Measurements from ENCODE around the gene CLDN6.

Gene CLDN6

DNA sequence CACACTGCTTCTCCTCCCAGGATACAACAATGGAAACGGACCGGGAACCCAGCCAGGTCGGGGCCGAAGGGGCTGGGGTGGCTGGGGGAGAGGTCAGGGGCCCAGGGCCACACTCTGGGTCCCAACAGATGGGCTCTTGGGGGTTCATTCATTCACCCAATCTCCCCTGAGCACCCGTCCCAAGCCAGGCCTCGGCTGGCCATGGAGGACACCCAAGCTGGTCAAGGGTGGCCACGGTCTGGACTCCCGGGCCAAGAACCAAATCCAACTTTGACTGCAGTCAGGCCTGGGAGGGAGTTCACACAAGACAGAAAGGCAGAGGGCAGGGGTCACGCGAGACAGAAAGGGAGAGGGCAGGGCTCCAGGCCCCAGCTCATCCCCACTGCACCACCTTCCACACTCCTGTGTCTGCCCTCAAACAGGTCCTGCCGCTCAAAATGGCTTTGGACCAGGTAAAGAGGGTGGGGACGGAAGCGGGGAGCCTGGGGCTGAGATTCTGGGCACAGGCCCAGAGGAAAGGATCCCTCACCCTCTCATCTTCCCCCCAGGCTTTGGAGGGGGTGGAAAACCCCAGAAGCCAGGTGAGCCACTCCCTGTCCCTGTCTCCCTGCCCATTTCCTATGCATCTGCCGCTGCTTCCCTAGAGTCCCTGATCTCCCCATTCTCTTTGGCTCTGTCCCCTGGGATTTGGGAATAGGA is 25.5 kb downstream of the CLDN6 start:
- no peak for DNase-seq (ENCODE audit: extremely low read depth, low read depth)
- H3K4me3 ChIP-seq (replicated peaks; ENCODE audit: low read depth, low read length): no peak overlapping the region
- TF ChIP-seq, protein P1, sequence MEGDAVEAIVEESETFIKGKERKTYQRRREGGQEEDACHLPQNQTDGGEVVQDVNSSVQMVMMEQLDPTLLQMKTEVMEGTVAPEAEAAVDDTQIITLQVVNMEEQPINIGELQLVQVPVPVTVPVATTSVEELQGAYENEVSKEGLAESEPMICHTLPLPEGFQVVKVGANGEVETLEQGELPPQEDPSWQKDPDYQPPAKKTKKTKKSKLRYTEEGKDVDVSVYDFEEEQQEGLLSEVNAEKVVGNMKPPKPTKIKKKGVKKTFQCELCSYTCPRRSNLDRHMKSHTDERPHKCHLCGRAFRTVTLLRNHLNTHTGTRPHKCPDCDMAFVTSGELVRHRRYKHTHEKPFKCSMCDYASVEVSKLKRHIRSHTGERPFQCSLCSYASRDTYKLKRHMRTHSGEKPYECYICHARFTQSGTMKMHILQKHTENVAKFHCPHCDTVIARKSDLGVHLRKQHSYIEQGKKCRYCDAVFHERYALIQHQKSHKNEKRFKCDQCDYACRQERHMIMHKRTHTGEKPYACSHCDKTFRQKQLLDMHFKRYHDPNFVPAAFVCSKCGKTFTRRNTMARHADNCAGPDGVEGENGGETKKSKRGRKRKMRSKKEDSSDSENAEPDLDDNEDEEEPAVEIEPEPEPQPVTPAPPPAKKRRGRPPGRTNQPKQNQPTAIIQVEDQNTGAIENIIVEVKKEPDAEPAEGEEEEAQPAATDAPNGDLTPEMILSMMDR (IDR thresholded peaks at IDR 0.05; ENCODE audit: low read depth, low read length, missing control alignments): no peak

DNA sequence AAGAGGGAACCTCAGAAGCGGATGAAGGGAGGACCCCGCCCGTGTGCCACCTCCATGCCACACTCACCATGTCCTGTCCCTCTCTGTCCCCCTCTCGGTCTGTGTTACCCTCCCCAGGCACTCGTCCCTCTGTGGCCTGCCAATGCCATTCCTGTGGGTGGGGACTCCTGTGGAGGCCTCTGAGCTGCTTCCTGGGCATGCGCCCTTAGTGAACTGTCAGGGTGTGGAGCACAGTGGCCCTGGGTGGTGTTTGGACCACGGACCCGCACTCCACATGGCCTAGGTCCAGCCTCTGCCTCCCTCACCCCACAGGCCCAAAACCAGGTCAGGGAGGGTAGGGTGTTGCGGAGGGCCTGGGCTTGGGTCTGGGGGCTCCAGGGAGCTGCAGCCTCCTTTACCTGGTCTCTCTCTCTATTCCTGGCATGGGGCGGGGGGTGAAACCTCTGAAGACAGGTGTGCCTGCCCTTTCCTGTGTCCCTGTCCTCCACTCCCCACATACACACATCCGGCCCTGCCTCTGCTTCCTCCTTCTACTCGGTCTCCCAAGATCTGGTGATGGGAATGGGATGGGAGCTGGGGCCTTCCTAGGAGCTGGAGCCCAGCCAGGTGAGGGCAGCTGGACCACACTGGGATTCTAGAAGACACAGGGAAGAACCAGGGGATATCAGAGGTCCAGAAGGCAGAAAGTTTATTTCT is 26.3 kb downstream of the CLDN6 start:
- DNase-seq (ENCODE audit: extremely low read depth, low read depth): no peak
- TF ChIP-seq, protein P1 (IDR thresholded peaks at IDR 0.05; ENCODE audit: low read depth, low read length, missing control alignments): no peak
- H3K4me3 ChIP-seq (replicated peaks; ENCODE audit: low read depth, low read length): no peak overlapping the region

DNA sequence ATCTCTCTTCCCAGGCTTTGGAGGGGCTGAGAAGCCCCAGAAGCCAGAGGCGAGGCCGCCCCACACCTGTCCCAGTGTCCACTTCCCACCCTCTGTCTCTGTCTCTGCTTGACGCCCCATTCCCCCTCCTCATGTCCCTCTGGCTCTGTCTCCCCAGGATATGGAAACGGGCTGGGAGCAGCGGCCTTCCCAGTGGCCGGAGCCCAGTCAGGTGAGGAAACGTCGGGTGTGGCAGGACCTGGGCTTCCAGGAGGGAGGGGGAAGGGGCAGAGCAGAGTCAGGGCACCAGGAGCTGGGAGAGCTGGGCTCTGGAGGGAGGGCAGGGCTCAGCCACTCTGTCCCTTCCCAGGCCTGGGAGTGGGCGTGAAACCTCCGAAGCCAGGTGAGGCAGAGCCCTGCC is 27.1 kb downstream of the CLDN6 start:
- no peak for DNase-seq (ENCODE audit: extremely low read depth, low read depth)
- TF ChIP-seq, protein P1 (IDR thresholded peaks at IDR 0.05; ENCODE audit: low read depth, low read length, missing control alignments): no peak
- no peak overlapping the region for H3K4me3 ChIP-seq (replicated peaks; ENCODE audit: low read depth, low read length)

DNA sequence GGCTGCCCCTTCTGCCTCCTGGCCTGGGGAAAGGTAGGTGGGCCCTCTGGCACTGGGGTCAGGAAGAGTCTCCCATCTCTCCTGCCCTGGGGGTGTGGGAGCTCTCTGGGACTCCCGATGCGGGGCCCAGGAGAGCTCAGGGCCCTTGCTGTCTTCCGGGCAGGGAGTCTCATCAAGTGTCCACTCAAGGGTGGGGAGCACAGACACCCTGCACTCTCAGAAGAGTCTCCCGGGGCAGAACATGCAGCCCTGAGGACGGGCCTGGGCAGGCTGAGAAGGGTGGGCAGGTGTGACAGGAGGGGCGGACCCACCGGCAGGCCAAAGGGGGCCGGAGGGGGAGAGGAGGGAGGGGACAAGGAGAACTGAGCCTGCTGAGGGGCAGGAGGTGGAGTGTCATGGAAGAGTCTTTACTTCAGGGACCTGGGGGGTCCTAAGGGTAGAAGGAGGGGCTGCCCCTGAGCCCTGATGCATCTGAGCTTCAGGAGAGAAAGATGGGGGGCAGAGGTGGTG is 29.3 kb downstream of the CLDN6 start:
- TF ChIP-seq, protein P1 (IDR thresholded peaks at IDR 0.05; ENCODE audit: low read depth, low read length, missing control alignments): no peak
- no peak for DNase-seq (ENCODE audit: extremely low read depth, low read depth)
- no peak overlapping the region for H3K4me3 ChIP-seq (replicated peaks; ENCODE audit: low read depth, low read length)

DNA sequence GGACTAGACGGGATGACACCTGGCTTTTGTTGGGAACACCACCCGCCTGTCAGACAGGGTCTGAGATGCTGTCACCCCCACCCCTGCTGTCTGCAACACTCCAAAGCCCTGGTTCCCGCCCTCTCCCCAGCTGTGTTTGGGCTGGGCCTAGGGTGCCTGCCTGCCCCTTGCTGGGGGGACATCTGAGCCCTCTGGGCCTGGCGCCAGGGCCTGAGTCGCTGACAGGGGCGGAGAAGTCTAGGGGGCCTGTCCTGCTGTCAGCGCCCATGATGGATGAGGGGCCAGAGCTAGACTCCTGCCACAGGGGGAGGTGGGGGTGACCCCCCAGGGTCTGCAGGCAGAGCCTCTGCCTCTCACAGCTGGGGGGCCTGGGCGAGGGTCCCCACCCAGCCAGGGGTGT is 30.1 kb downstream of the CLDN6 start:
- no peak overlapping the region for H3K4me3 ChIP-seq (replicated peaks; ENCODE audit: low read depth, low read length)
- no peak for DNase-seq (ENCODE audit: extremely low read depth, low read depth)
- TF ChIP-seq, protein P1 (IDR thresholded peaks at IDR 0.05; ENCODE audit: low read depth, low read length, missing control alignments): no peak

DNA sequence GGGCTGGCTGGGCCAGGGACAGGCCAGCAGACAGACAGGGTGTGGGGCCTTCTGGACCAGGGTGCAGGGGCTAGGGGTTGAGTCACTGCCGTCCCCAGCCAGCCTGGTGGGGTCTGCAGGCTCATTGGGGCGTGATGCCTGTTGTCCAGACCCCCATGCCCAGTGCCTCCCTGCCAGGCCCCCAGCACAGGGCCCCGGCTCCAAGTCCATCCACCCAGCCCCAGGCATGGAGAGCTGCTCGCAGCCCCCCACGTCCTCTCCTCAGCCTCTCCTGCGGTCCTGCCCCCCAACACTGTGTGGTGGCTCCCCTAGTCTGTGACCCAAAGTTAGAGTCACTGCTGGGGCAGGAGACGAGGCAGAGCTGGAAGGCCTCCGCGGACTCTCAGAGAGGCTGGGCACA is 30.7 kb downstream of the CLDN6 start:
- TF ChIP-seq, protein P1 (IDR thresholded peaks at IDR 0.05; ENCODE audit: low read depth, low read length, missing control alignments): no peak
- no peak for DNase-seq (ENCODE audit: extremely low read depth, low read depth)
- no peak overlapping the region for H3K4me3 ChIP-seq (replicated peaks; ENCODE audit: low read depth, low read length)
